Gastroesophageal sphincter (tissue), 4 donors: ENCODE measurements around the gene GOLPH3. TPM values are rescaled to one million over a fixed set of nuclear protein-coding genes. Genes with fewer than 3 reads are reported as not detected.

Experiments
- ATAC-seq: fragments of 150-250 bp; one replicate; pipeline ENCODE4 v1.9.1; 2016; ENCODE audit warnings: mild to moderate bottlenecking, moderate library complexity
- H3K27ac ChIP-seq, 4 donors: fragments of 200-600 bp; sonication (generic) in 3 of 4; 1 replicate in 3 of 4; 2 replicates in 1 of 4; pipeline ENCODE4 v1.5.1; 2016 to 2019
- H3K27me3 ChIP-seq: fragments of 200-600 bp; sonication (generic); one replicate; pipeline ENCODE4 v1.5.1; 2019
- H3K36me3 ChIP-seq, 2 donors: fragments of 200-600 bp; sonication (generic); one replicate each; pipeline ENCODE4 v1.5.1; 2019; ENCODE audit warnings: control low read depth in 1 of 2
- H3K4me1 ChIP-seq, 3 donors: fragments of 200-600 bp; sonication (generic); 1 replicate in 2 of 3; 2 replicates in 1 of 3; pipeline ENCODE4 v1.5.1; 2016 to 2019; ENCODE audit warnings: control low read depth in 2 of 3
- H3K4me3 ChIP-seq, 2 donors: fragments of 200-600 bp; sonication (generic); one replicate each; pipeline ENCODE4 v1.5.1; 2019; ENCODE audit warnings: mild to moderate bottlenecking in 1 of 2, moderate library complexity in 1 of 2
- H3K9me3 ChIP-seq, 3 donors: fragments of 200-600 bp; sonication (generic); one replicate each; pipeline ENCODE4 v1.5.1; 2017 to 2019; ENCODE audit warnings: control low read depth in 2 of 3
- EP300 ChIP-seq: sonication (generic); formaldehyde crosslinking; IDR thresholded peaks from one replicate; pipeline ENCODE4 v1.6.1; 2017; ENCODE audit warnings: antibody characterized with exemption, mild to moderate bottlenecking
- POLR2A ChIP-seq, 2 donors: fragments of 450-650 bp; IDR thresholded peaks; one replicate each; pipeline ENCODE4 v1.6.1; 2017; ENCODE audit warnings: antibody characterized with exemption in 2 of 2, mild to moderate bottlenecking in 2 of 2, moderate library complexity in 1 of 2
- POLR2AphosphoS5 ChIP-seq: sonication (generic); formaldehyde crosslinking; IDR thresholded peaks from one replicate; pipeline ENCODE4 v1.6.1; 2017; ENCODE audit warnings: antibody characterized with exemption
- WGBS, 2 donors: methylation state at CpG; one replicate each; pipeline ENCODE4 v1.1.5; 2018; ENCODE audit warnings: low coverage in 1 of 2; 5-methylcytosine and 5-hydroxymethylcytosine counted together
- total RNA-seq, 4 donors: library from RNA; depleted of rRNA; stranded (reverse); fragments of >200 nt; gene quantifications; one replicate each; pipeline ENCODE4 v1.1.0, GENCODE V29; 2016
- TF ChIP-seq, protein P1 (sequence below), 4 experiments: fragments of 200-600 bp in 2 of 4; fragments of 450-650 bp in 2 of 4; sonication (generic) in 1 of 4; IDR thresholded peaks; one replicate each; pipeline ENCODE4 v1.5.1; 2017 to 2019; ENCODE audit warnings: antibody characterized with exemption in 4 of 4, mild to moderate bottlenecking in 2 of 4, moderate library complexity in 2 of 4

GOLPH3 gene
- total RNA-seq, 4 donors from 2014 or later, result 144 to 277 (median 203) TPM

DNA sequence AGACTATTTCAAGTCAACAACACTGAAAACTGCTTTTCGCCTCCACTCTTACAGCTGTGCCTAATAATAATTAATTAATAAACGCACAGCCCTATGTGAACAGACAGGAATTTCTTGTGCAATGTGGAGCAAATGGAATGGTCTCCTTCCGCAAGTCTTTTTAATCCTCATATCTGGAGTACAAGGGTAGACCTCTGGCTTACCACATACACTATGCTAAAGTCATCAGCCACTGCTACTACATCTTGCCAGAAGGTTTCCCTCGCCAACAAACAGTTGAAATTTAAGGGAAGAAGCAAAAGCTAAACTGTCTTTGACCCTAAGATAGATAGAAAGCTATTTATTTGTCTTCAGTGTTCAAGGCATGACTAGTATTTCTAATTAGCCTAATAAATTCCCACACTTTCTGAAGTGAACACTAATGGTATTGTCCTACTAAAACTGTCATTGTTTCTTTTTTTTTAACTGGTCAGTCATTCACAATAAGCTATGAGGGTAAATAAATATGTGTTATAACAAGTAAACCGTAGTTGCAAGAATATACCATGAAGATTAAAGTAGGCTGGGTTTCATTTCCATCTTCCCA lies 63.9 kb downstream of the GOLPH3 start:
- 81 to 89% methylated on average over 5 of the region's 5 CpGs for WGBS, 2 donors

GRCh38 chr5:32109236-32109635 lies 64.9 kb downstream of the GOLPH3 start:
- Histone ChIP-seq H3K27me3 (no peaks in the 10 kb centered on the region), H3K36me3 (peaks cover 3 to 88% of the 10 kb centered on the region in 2 donors), H3K4me1 (peaks cover 0 to 4% (median 0%) of the 10 kb centered on the region in 3 donors), H3K9me3 (no peaks in the 10 kb centered on the region), H3K4me3 (no peak overlapping the region), H3K27ac (no peak overlapping the region)
- TF ChIP-seq POLR2AphosphoS5 (no peak), EP300 (no peak), POLR2A (IDR thresholded peaks at IDR 0.05) (no peak)
- TF ChIP-seq, protein P1, sequence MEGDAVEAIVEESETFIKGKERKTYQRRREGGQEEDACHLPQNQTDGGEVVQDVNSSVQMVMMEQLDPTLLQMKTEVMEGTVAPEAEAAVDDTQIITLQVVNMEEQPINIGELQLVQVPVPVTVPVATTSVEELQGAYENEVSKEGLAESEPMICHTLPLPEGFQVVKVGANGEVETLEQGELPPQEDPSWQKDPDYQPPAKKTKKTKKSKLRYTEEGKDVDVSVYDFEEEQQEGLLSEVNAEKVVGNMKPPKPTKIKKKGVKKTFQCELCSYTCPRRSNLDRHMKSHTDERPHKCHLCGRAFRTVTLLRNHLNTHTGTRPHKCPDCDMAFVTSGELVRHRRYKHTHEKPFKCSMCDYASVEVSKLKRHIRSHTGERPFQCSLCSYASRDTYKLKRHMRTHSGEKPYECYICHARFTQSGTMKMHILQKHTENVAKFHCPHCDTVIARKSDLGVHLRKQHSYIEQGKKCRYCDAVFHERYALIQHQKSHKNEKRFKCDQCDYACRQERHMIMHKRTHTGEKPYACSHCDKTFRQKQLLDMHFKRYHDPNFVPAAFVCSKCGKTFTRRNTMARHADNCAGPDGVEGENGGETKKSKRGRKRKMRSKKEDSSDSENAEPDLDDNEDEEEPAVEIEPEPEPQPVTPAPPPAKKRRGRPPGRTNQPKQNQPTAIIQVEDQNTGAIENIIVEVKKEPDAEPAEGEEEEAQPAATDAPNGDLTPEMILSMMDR (IDR thresholded peaks at IDR 0.05), result no peak
- ATAC-seq, result no peak
- WGBS, 2 donors, result 84 to 91% methylated on average over 10 of the region's 10 CpGs

More for the DNA sequence above, 63.9 kb downstream of the GOLPH3 start:
- Histone ChIP-seq H3K36me3 (peaks cover 3 to 81% of the 10 kb centered on the region in 2 donors), H3K4me3 (no peak overlapping the region), H3K27ac (no peak overlapping the region), H3K4me1 (peaks cover 0 to 10% (median 0%) of the 10 kb centered on the region in 3 donors), H3K27me3 (no peaks in the 10 kb centered on the region), H3K9me3 (no peaks in the 10 kb centered on the region)
- no peak for TF ChIP-seq POLR2AphosphoS5
- ATAC-seq, result no peak

DNA sequence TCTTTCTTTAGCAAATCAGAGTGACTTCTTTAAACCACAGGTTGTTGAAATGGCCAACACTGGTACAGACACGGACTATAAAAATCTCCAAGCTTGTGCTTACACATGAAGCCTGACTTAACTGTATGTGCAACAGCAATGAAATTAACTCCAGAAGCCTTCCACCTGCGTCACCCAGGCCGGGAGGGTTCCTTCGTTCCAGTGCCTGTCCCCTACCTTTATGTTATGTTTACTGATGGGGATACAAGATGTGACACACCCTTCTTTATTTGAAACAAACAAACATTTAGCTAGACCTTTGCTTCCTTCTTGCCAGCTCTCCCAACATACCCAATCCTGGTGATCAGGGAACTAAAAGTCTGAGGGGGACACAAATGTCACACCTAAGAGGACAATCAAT lies 66.0 kb downstream of the GOLPH3 start:
- WGBS, 2 donors, result 74 to 83% methylated on average over 3 to 4 of the region's 4 CpGs

DNA sequence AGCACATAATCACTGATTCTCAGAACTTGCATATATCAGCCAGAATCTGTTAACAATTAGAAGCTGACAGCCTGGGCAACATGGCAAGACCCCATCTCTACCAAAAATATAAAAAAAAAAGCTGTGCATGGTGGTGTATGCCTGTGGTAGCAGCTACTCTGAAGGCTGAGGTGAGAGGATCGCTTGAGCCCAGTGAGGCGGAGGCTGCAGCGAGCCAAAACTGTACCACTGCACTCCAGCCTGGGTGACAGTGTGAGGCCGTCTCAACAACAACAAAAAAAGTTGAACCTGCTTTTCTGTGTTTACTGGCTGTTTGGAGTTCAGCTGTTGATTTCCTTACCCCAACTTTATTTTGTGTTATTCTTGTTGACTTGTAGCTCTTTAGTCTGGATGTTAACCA lies 66.8 kb downstream of the GOLPH3 start:
- ATAC-seq, result no peak
- Histone ChIP-seq H3K9me3 (no peaks in the 10 kb centered on the region), H3K4me1 (no peaks in the 10 kb centered on the region), H3K4me3 (no peak overlapping the region), H3K27ac (no peak overlapping the region), H3K27me3 (no peaks in the 10 kb centered on the region), H3K36me3 (peaks cover 6 to 90% of the 10 kb centered on the region in 2 donors)
- WGBS, 2 donors, result 90 to 98% methylated on average over 4 of the region's 4 CpGs
- TF ChIP-seq POLR2A (IDR thresholded peaks at IDR 0.05), result no peak
- TF ChIP-seq, protein P1 (IDR thresholded peaks at IDR 0.05), result no peak
- no peak for TF ChIP-seq EP300
- TF ChIP-seq POLR2AphosphoS5, result no peak

More for the DNA sequence above, 66.0 kb downstream of the GOLPH3 start:
- Histone ChIP-seq H3K9me3 (no peaks in the 10 kb centered on the region), H3K4me1 (no peaks in the 10 kb centered on the region), H3K27me3 (no peaks in the 10 kb centered on the region), H3K27ac (no peak overlapping the region), H3K4me3 (no peak overlapping the region), H3K36me3 (peaks cover 6 to 90% of the 10 kb centered on the region in 2 donors)
- TF ChIP-seq, protein P1 (IDR thresholded peaks at IDR 0.05), result no peak
- TF ChIP-seq EP300, result no peak
- no peak for TF ChIP-seq POLR2AphosphoS5
- no peak for TF ChIP-seq POLR2A (IDR thresholded peaks at IDR 0.05)
- no peak for ATAC-seq

DNA sequence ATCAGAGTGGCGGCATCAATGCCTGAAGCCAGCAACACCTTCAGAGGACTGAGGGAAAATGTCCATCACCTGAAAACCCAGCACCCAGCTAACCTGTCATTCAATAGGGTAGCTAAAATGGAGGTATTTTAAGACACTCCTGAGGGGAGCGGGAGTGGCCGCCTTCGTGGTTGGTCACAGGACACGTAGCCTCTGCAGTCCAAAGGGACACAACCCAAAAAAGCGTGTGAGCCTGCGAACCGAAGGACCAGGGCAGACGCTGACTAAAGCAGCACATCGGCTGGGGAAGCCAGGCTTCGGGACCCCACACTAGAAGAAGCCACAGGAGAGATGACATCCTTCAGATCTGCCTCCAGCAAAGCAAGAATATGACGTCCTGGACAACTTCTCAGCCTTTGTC lies 70.6 kb downstream of the GOLPH3 start:
- Histone ChIP-seq H3K4me3 (no peak overlapping the region), H3K9me3 (no peaks in the 10 kb centered on the region), H3K36me3 (peaks cover 3 to 98% of the 10 kb centered on the region in 2 donors), H3K4me1 (peaks cover 0 to 24% (median 0%) of the 10 kb centered on the region in 3 donors), H3K27me3 (no peaks in the 10 kb centered on the region), H3K27ac (no peak overlapping the region)
- no peak for TF ChIP-seq POLR2AphosphoS5
- no peak for TF ChIP-seq POLR2A (IDR thresholded peaks at IDR 0.05)
- TF ChIP-seq EP300, result no peak
- TF ChIP-seq, protein P1 (IDR thresholded peaks at IDR 0.05), result no peak
- WGBS, 2 donors, result 92 to 94% methylated on average over 6 to 11 of the region's 12 CpGs
- no peak for ATAC-seq
